Measurements from ENCODE around the gene OR6B3.

- TF ChIP-seq CTCF (conservative IDR thresholded peaks at IDR 0.05; ENCODE audit: low read depth, low read length) (no peak), EZH2phosphoT487 (IDR thresholded peaks at IDR 0.05; ENCODE audit: borderline replicate concordance, low read length) (no peak), EZH2 (IDR thresholded peaks at IDR 0.05; ENCODE audit: low read length, unreplicated experiment) (no peak)
Measured at GRCh38 chr2:240041363-240041762, 12.0 kb downstream of the OR6B3 start.
